Effector memory CD4-positive, alpha-beta T cell (primary cell): ENCODE results near the gene ZNF580.

ENCODE experiments used
- DNase-seq, 3 donors: peaks; one replicate each; pipeline ENCODE4 v3.0.0-alpha.2; 2020
- H3K27ac ChIP-seq: 2 replicates; pipeline ENCODE4 v1.7.0; 2013; ENCODE audit warnings: mild to moderate bottlenecking, low read length, moderate library complexity; ENCODE audit not compliant: insufficient read depth, poor library complexity, severe bottlenecking
- H3K27me3 ChIP-seq: replicated peaks from 2 replicates; pipeline ENCODE4 v1.7.0; 2013; ENCODE audit warnings: mild to moderate bottlenecking, low read length; ENCODE audit not compliant: insufficient read depth, control insufficient read depth, poor library complexity, severe bottlenecking
- H3K36me3 ChIP-seq: 2 replicates; pipeline ENCODE4 v1.7.0; 2013; ENCODE audit warnings: mild to moderate bottlenecking, low read length, moderate library complexity; ENCODE audit not compliant: control insufficient read depth, insufficient read depth
- H3K4me1 ChIP-seq: 2 replicates; pipeline ENCODE4 v1.7.0; 2013; ENCODE audit warnings: low read length, mild to moderate bottlenecking; ENCODE audit not compliant: control insufficient read depth, insufficient read depth, poor library complexity, severe bottlenecking
- H3K4me3 ChIP-seq: 2 replicates; pipeline ENCODE4 v1.7.0; 2013; ENCODE audit warnings: low read length, low read depth, mild to moderate bottlenecking; ENCODE audit not compliant: insufficient read depth, poor library complexity, severe bottlenecking
- H3K9me3 ChIP-seq: 2 replicates; pipeline ENCODE4 v1.7.0; 2013; ENCODE audit warnings: mild to moderate bottlenecking, low read length, moderate library complexity; ENCODE audit not compliant: control insufficient read depth

The ZNF580 gene

GRCh38 chr19:55616395-55616875, 24.4 kb upstream of the ZNF580 start:
- Histone ChIP-seq H3K9me3 (no peaks in the 10 kb centered on the region), H3K4me1 (no peaks in the 10 kb centered on the region), H3K27me3 (no peaks in the 10 kb centered on the region), H3K36me3 (peaks cover 15% of the 10 kb centered on the region), H3K4me3 (no peak overlapping the region), H3K27ac (no peak overlapping the region)
- DNase-seq: no peak

GRCh38 chr19:55617426-55617825, 23.4 kb upstream of the ZNF580 start:
- H3K9me3 ChIP-seq: no peaks in the 10 kb centered on the region
- H3K36me3 ChIP-seq: peaks cover 15% of the 10 kb centered on the region
- no peak overlapping the region for H3K27ac ChIP-seq
- no peaks in the 10 kb centered on the region for H3K27me3 ChIP-seq
- H3K4me3 ChIP-seq: no peak overlapping the region
- H3K4me1 ChIP-seq: no peaks in the 10 kb centered on the region
- no peak for DNase-seq

- Histone ChIP-seq H3K4me1 (no peaks in the 10 kb centered on the region), H3K36me3 (peaks cover 15% of the 10 kb centered on the region), H3K9me3 (no peaks in the 10 kb centered on the region), H3K27ac (no peak overlapping the region), H3K27me3 (no peaks in the 10 kb centered on the region), H3K4me3 (no peak overlapping the region)
- DNase-seq: no peak
These were observed 22.4 kb upstream of the ZNF580 start for GRCh38 chr19:55618426-55618825.

- Histone ChIP-seq H3K9me3 (no peaks in the 10 kb centered on the region), H3K4me3 (no peak overlapping the region), H3K27ac (no peak overlapping the region), H3K36me3 (peaks cover 15% of the 10 kb centered on the region), H3K4me1 (no peaks in the 10 kb centered on the region), H3K27me3 (no peaks in the 10 kb centered on the region)
- DNase-seq: no peak
These were observed 21.5 kb upstream of the ZNF580 start for GRCh38 chr19:55619286-55619685.

- H3K4me3 ChIP-seq: no peak overlapping the region
- H3K27ac ChIP-seq: no peak overlapping the region
- no peaks in the 10 kb centered on the region for H3K9me3 ChIP-seq
- peaks cover 15% of the 10 kb centered on the region for H3K36me3 ChIP-seq
- no peaks in the 10 kb centered on the region for H3K4me1 ChIP-seq
- no peaks in the 10 kb centered on the region for H3K27me3 ChIP-seq
- no peak for DNase-seq
These were observed 20.2 kb upstream of the ZNF580 start for GRCh38 chr19:55620410-55621204.

GRCh38 chr19:55621205-55621672, 19.6 kb upstream of the ZNF580 start:
- Histone ChIP-seq H3K9me3 (no peaks in the 10 kb centered on the region), H3K36me3 (peaks cover 11% of the 10 kb centered on the region), H3K27me3 (no peaks in the 10 kb centered on the region), H3K27ac (no peak overlapping the region), H3K4me1 (peaks cover 5% of the 10 kb centered on the region), H3K4me3 (no peak overlapping the region)
- DNase-seq: no peak

- no peak overlapping the region for H3K27ac ChIP-seq
- no peak for DNase-seq
- no peaks in the 10 kb centered on the region for H3K27me3 ChIP-seq
- H3K36me3 ChIP-seq: peaks cover 6% of the 10 kb centered on the region
- no peaks in the 10 kb centered on the region for H3K9me3 ChIP-seq
- no peak overlapping the region for H3K4me3 ChIP-seq
- H3K4me1 ChIP-seq: peaks cover 9% of the 10 kb centered on the region
These were observed 19.1 kb upstream of the ZNF580 start for GRCh38 chr19:55621673-55622231.

- Histone ChIP-seq H3K4me1 (peaks cover 14% of the 10 kb centered on the region), H3K4me3 (no peak overlapping the region), H3K36me3 (peaks cover 4% of the 10 kb centered on the region), H3K9me3 (no peaks in the 10 kb centered on the region), H3K27me3 (no peaks in the 10 kb centered on the region), H3K27ac (no peak overlapping the region)
- DNase-seq: no peak
These were observed 18.4 kb upstream of the ZNF580 start for GRCh38 chr19:55622242-55622969.

- Histone ChIP-seq H3K27ac (no peak overlapping the region), H3K9me3 (no peaks in the 10 kb centered on the region), H3K36me3 (peaks cover 4% of the 10 kb centered on the region), H3K4me3 (no peak overlapping the region), H3K4me1 (peaks cover 14% of the 10 kb centered on the region), H3K27me3 (no peaks in the 10 kb centered on the region)
- DNase-seq: no peak
These were observed 17.7 kb upstream of the ZNF580 start for GRCh38 chr19:55623130-55623529.

- peaks cover 4% of the 10 kb centered on the region for H3K36me3 ChIP-seq
- DNase-seq: no peak
- no peak overlapping the region for H3K4me3 ChIP-seq
- H3K27ac ChIP-seq: no peak overlapping the region
- H3K27me3 ChIP-seq: no peaks in the 10 kb centered on the region
- no peaks in the 10 kb centered on the region for H3K9me3 ChIP-seq
- H3K4me1 ChIP-seq: peaks cover 14% of the 10 kb centered on the region
These were observed 17.2 kb upstream of the ZNF580 start for GRCh38 chr19:55623561-55623960.
